Measurements from ENCODE around the gene APBA2.

Gene APBA2

DNA sequence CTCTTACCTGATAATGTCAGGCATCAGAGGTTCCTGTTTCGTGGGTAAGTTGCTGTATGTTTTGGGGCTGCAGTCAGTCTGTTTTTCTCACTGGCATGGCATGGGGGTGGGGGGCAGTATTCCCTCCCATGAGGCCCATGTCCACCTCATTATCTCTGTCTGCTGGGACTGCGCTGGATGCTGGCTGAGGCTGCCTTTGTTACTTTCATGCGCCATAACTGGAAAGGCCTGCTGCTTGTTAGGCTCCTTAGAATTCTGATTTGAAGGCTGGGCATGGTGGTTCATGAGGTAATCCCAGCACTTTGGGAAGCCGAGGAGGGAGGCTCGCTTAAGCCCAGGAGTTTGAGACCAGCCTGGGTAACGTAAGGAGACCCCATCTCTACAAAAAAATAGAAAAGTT, 9.8 kb downstream of the APBA2 start:
- no peak for DNase-seq (ENCODE audit: low read depth in 2 of 2, low spot score in 1 of 2)

DNA sequence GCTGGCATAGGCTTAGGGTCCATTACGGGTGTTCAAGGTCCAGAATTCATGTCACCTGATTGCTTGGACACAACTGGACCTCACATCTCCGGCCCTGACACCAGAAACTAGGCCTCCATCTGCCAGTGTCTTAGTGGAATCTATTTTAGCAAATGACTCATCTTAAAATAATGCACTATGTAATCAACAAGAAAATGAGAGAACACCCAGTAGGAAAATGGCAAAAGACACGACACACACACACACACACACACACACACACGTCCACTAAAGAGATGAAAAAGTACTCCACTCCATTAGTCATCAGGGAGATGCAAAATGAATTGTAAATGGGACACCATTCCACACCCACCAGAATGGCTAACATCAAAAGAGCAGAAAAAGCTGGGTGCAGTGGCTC, 11.2 kb downstream of the APBA2 start:
- DNase-seq (ENCODE audit: low read depth in 2 of 2, low spot score in 1 of 2) = no peak

GRCh38 chr15:28897861-28898585, 12.2 kb downstream of the APBA2 start:
- DNase-seq (ENCODE audit: low read depth in 2 of 2, low spot score in 1 of 2) = no peak

- DNase-seq (ENCODE audit: low read depth in 2 of 2, low spot score in 1 of 2) = no peak
These were observed 13.4 kb downstream of the APBA2 start for GRCh38 chr15:28899061-28899738.

GRCh38 chr15:28900041-28900891, 14.5 kb downstream of the APBA2 start:
- no peak for DNase-seq (ENCODE audit: low read depth in 2 of 2, low spot score in 1 of 2)

DNA sequence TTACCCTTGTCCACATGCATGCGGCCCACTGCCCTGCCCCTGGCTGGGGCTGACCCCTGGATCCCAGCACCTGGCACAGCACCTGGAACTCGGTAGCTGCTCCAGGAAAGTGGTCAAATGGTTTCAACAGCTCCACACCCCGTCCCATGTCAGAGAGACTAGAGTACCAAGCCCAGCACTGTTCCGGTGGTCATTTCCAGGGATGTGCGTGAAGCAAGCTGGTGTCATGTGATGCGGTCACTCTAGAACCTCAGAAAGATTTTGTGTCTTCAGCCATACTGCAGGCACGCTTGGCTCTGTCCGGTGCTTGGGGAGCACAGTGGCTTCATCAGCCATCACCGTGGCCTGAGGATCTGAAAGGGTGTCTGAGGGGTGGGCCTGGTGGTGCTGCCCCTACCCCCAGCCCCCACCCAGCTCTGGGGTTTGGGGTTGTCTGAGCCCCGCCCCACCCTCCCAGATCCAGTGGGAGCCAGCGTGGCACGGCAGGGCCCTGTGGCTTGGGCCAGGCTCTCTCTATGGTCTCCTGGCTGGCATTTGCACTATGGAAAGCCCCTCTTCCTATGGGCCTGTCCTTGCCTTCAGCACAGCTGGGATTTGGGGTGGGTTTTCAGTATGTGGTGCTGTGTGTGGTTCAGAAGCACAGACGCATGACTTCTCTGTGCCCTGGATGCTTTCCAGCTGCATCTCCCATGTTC, 15.3 kb downstream of the APBA2 start:
- no peak for DNase-seq (ENCODE audit: low read depth in 2 of 2, low spot score in 1 of 2)

GRCh38 chr15:28901587-28901980, 15.8 kb downstream of the APBA2 start:
- DNase-seq (ENCODE audit: low read depth in 2 of 2, low spot score in 1 of 2) = no peak

DNA sequence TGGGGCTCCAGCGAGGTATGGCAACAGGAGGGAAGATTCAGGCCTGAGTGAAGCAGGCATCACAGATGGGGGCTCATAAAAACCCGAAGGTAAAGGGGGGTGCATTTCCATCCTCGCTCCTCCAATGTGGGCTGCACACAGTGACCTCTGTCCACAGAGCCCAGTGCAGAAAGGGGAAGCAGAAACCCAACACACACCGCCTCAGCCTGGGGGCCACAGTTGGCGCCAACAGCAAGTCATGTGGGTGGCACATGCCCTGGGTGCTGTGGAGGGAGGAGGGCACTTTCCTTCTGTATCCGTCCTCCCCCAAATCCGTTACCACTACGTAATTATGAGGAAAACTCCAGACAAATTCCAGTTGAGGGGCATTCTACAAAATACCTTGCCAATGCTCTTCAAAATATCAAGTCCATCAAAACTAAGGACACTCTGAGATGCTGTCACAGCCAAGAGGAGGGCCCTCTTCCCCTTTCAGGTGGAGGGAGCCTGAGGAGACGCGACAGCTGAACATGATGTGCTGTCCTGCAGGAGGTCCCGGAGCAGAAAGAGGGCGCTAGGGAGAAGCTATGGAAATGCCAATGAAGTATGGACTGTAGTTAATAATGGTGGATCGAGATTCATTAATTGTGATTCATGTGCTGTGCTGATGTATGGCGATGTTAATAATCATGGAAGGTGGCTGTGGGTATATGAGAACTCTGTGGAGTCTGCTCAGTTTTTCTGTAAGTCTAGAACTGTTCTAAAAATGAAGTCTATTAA, 16.4 kb downstream of the APBA2 start:
- no peak for DNase-seq (ENCODE audit: low read depth in 2 of 2, low spot score in 1 of 2)

GRCh38 chr15:28902856-28903255, 17.1 kb downstream of the APBA2 start:
- DNase-seq (ENCODE audit: low read depth in 2 of 2, low spot score in 1 of 2) = no peak

GRCh38 chr15:28903555-28903954, 17.8 kb downstream of the APBA2 start:
- no peak for DNase-seq (ENCODE audit: low read depth in 2 of 2, low spot score in 1 of 2)

- no peak for DNase-seq (ENCODE audit: low read depth in 2 of 2, low spot score in 1 of 2)
These were observed 18.2 kb downstream of the APBA2 start for GRCh38 chr15:28904003-28904402.

- no peak for DNase-seq (ENCODE audit: low read depth in 2 of 2, low spot score in 1 of 2)
These were observed 19.0 kb downstream of the APBA2 start for GRCh38 chr15:28904541-28905315.

- DNase-seq (ENCODE audit: low read depth in 2 of 2, low spot score in 1 of 2) = no peak
These were observed 21.7 kb downstream of the APBA2 start for GRCh38 chr15:28907338-28907960.

GRCh38 chr15:28909958-28910500, 24.3 kb downstream of the APBA2 start:
- DNase-seq (ENCODE audit: low read depth in 2 of 2, low spot score in 1 of 2) = no peak

DNA sequence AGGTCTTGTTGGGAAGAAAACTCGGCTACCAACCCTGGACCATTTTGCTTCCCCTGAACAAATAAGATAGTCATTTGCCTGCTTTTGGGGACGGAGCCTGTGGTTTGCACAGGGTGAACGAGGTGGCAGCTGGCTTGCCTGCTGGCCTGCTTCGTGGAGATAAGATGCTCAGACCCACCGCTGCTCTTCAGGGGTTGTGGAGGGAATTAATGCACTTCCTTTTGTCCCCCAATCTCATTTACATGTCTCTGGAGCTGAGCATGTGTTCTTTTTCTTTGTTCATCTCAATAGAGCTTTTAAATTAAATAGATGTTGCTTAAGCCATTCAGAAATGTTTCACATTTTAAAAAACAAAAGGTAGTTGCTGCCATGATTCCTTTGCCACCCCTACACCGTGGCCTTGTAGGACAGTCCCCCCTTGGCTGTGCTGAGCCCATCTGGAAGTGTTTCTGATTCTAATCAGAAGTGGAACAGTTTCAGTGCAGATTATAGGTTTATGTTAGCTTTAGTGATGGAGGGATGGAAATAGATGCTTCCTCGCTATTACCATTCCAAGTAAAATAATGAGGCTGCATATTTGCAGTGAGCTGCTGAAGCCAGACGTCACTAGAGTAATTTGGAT, 25.6 kb downstream of the APBA2 start:
- no peak for DNase-seq (ENCODE audit: low read depth in 2 of 2, low spot score in 1 of 2)

- no peak for DNase-seq (ENCODE audit: low read depth in 2 of 2, low spot score in 1 of 2)
These were observed 26.6 kb downstream of the APBA2 start for GRCh38 chr15:28912422-28912821.

- no peak for DNase-seq (ENCODE audit: low read depth in 2 of 2, low spot score in 1 of 2)
These were observed 27.5 kb downstream of the APBA2 start for GRCh38 chr15:28913171-28913765.

DNA sequence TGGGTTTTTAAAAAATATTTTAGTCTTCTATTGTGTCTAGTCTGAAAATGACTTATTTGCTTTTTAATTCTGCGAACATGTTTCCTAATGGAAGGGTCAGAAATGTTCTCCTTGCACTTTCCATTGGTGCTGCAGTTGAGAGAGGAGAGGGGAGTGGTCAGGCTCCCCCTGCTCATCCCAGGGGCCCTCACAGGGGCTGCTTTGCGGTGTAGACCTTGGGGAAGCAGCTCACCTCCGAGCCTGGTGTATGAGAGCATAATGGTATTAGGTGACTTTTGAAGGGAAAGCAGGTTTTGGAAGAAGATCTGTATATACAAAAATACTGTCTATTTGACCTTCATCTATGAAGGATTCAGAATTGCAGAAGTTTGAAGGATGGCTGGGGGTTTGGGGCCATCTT, 28.3 kb downstream of the APBA2 start:
- no peak for DNase-seq (ENCODE audit: low read depth in 2 of 2, low spot score in 1 of 2)
